GM21619 (cell line): ENCODE results near the gene HNRNPM.
"Not testable (repeated sequence)": the region's sequence is repeated elsewhere in the genome, so short reads cannot be mapped to it uniquely, and the experiment has no call there.

ENCODE experiments used
- ATAC-seq: cut with Tn5 transposase; IDR thresholded peaks from one replicate; pipeline ENCODE4 v1.9.1; 2021; ENCODE audit not compliant: unreplicated experiment

HNRNPM gene, protein sequence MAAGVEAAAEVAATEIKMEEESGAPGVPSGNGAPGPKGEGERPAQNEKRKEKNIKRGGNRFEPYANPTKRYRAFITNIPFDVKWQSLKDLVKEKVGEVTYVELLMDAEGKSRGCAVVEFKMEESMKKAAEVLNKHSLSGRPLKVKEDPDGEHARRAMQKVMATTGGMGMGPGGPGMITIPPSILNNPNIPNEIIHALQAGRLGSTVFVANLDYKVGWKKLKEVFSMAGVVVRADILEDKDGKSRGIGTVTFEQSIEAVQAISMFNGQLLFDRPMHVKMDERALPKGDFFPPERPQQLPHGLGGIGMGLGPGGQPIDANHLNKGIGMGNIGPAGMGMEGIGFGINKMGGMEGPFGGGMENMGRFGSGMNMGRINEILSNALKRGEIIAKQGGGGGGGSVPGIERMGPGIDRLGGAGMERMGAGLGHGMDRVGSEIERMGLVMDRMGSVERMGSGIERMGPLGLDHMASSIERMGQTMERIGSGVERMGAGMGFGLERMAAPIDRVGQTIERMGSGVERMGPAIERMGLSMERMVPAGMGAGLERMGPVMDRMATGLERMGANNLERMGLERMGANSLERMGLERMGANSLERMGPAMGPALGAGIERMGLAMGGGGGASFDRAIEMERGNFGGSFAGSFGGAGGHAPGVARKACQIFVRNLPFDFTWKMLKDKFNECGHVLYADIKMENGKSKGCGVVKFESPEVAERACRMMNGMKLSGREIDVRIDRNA

DNA sequence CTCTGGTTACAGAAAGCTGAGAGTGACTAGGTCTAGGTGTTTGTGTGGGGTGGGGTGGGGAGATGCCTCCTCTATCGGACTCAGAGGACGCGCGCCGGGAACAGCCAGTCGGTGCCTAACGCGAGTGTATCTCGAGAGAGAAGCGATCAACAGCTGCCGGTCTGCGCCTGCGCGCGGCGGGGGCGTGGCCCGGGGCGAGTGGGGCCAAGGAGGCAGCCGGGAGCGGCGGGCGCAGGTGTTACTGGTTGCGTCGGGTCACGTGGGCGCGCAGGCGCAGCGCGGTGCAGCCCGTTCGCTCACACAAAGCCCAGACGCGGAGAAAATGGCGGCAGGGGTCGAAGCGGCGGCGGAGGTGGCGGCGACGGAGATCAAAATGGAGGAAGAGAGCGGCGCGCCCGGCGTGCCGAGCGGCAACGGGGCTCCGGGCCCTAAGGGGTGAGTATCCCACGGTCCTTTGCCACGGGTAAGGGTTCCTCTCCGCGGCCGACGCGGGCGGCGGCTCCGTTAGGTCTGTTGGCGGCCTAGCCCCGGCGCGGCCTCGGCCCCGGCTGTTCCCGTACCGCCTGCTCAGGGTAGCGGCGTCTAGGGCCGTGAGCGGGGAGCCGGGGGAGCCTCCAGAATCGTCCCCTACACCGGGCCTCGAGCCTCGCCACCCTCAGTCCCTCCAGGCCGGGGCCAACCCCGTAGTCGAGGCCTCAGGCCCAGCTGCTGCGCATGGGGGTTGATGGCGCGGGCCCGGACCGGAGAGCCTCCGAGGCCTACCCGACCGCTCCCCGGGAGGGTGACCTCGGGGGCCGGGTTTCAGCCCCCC is at the start of gene HNRNPM:
Gene HNRNPM (plus strand): TSS at position 299 of the 811 bp plus-strand sequence. CDS start 24 bp downstream, at position 323.
- peak; percentile 65 for ATAC-seq

GRCh38 chr19:8395621-8396082 is 49.1 kb upstream of the HNRNPM start:
- no peak for ATAC-seq

- ATAC-seq, result no peak
Measured at GRCh38 chr19:8396185-8396562, 48.6 kb upstream of the HNRNPM start.

DNA sequence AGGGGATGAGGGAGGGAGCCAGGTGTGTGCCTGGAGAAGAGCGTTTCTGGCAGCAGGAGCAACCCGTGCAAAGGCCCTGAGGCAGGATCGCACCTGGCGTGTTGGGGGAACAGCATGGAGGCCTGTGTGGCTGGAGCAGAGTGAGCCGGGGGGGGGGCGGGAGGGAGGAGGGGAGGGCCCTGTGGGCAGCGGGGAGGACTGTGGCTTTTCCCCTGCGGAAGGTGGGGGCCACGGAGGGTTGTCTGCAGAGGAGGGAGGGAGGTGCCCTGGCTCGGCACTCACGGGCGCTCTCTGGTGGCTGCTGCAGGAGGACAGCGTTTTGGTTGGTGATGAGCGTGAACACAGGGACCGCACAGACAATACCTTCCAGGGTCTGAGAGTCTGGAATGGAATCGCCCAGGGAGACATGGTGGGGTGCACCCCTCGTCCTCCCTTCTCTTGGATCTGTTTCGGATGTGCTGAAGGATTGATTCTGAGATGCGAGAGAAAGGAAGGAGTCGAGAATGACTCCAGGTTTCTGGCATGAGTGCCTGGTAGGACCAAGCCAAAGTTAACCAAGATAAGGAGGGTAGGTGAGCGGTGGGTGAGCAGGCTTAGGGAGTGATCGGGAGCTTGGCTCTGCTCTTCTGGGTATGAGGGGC is 48.1 kb upstream of the HNRNPM start:
- no peak for ATAC-seq

GRCh38 chr19:8397271-8397670 is 47.5 kb upstream of the HNRNPM start:
- ATAC-seq, result no peak

GRCh38 chr19:8397746-8398310 is 46.9 kb upstream of the HNRNPM start:
- no peak for ATAC-seq

- no peak for ATAC-seq
Measured at GRCh38 chr19:8398311-8398771, 46.4 kb upstream of the HNRNPM start.

DNA sequence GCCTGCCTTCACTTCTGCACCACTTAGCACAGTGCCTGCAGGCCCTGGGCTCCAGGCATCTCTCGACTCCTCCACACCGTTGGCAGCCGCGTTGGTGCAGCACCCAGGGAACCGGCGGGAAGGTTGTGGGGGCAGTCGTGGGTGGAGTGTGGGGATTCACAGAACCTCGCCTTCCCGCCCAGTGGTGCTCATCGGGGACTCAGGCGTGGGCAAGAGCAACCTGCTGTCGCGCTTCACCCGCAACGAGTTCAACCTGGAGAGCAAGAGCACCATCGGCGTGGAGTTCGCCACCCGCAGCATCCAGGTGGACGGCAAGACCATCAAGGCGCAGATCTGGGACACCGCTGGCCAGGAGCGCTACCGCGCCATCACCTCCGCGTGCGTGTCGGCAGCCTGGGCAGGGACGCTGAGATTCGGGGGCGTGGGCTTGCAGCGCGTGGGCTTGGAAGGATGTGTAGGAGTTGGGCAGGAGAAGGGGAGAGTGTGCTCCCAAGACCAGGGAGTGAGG is 45.0 kb upstream of the HNRNPM start:
- no peak for ATAC-seq

GRCh38 chr19:8401981-8402411 is 42.8 kb upstream of the HNRNPM start:
- ATAC-seq, result no peak

- ATAC-seq, result no peak
Measured at GRCh38 chr19:8403098-8403819, 41.5 kb upstream of the HNRNPM start.

GRCh38 chr19:8403820-8404109 is 41.0 kb upstream of the HNRNPM start:
- ATAC-seq, result no peak

DNA sequence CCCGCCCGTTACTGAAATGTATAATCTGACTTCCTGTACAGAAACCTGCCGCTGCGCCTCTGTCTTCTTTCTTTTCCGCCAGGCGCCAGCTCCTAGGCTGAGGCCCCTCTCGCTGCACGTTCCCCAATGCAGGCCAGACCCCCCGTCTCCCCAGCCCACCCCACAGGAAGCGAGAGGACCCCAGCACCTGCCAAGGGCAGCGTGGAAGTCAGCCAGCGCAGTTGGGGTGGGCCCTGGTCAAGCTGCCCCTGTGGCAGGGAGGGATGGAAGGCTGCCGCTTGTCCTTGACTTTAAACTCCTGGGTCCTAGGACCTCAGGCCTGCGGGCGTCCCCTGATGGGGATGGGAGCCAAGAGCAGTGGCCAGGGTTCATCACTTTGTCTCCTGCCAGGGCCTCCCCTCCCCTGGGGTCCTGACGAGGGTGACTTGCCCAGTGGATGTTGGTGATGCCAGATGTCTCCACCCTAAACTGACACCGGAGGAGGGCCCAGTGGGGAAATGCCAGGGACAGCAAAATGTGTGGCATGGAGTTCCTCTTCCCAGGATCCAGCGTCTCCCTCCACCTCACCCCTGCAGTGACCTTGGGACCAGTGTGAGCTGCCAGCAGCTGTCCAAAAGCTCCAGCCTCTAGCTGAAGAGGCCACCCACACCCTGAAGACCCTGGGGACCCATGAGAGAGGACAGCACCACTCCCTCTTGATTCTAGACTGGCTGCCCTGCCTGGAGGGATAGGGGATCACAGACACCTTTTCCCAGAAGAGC is 40.2 kb upstream of the HNRNPM start:
- ATAC-seq, result no peak

GRCh38 chr19:8410718-8411117 is 34.1 kb upstream of the HNRNPM start:
- not testable (repeated sequence) for ATAC-seq

DNA sequence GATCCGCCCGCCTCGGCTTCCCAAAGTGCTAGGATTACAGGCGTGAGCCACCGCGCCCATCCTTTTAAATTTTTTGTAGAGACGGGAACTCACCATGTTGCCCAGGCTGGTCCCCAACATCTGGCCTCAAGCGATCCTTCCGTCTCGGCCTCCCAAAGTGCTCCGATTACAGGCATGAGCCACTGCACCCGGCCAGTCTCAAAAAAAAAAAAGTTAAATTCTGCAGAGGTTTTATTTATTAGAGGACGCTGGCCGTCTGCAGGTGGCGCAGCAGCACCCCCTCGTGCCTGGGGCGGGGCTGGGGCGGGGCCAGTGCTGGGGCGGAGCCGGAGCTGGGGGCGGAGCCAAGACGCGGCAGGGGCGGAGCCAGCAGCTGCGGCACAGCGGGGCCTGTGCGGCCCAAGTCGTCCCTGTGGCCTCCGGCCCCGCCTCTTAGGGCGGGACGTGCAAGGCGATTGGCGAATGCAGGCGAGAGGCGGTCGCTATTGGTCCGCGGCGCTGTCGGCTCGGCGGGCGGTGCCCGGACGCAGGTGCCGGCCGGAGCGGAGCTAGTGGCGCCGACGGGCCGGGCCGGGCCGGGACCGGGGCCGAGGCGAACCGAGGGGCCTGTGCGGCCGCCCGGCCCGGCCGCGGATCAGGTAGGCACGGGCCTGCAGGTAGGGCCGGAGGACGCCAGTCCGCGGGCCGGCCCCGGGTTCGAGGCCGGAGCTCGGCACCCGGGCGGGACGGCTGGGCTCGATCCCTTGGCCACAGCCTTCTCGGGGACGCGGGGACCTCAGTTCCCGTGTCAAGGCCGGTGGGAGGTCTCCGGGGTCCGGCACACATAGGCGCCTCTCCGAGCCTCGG is 31.8 kb upstream of the HNRNPM start, which contains the start of gene MARCHF2:
Gene MARCHF2 (plus strand): TSS at position 523 of the 846 bp plus-strand sequence. CDS start 8,536 bp downstream, outside the sequence.
- ATAC-seq, result peak; percentile 99

- ATAC-seq, result no peak
Measured at GRCh38 chr19:8413629-8413995, 31.2 kb upstream of the HNRNPM start.

DNA sequence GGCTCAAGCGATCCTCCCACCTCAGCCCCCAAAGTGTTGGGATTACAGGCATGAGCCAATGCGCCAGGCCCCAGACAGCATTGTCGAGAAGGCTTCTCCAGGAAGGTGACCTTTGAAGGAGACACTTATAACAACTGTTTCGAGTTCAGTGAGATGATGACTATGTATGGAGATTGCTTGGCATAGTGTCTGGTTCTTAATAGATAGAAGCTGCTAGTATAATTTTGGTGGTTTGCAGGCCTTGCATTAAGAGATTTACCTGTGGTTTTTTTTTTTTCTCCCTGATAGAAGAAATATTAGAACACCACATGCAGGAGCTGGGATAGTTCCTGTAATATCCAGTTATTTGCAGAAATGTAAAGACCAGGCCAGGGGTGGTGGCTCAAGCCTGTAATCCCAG is 28.0 kb upstream of the HNRNPM start:
- no peak for ATAC-seq

GRCh38 chr19:8421484-8422461 is 23.0 kb upstream of the HNRNPM start:
- ATAC-seq, result no peak
